HepG2 (cell line): ENCODE results near the gene ZNF865. TPM values are rescaled to one million over a fixed set of nuclear protein-coding genes. Genes with fewer than 3 reads are reported as not detected.

ENCODE experiments used
- AHDC1 ChIP-seq: sonication (generic); formaldehyde crosslinking; IDR thresholded peaks from 2 replicates; pipeline ENCODE4 v1.5.1; 2020; ENCODE audit warnings: mild to moderate bottlenecking, missing genetic modification reagents, borderline replicate concordance
- E2F1 ChIP-seq: sonication (generic); formaldehyde crosslinking; IDR thresholded peaks from 2 replicates; pipeline ENCODE4 v1.5.0; 2020; ENCODE audit warnings: missing genetic modification reagents
- GTF2F1 ChIP-seq: fragments of 150-350 bp; IDR thresholded peaks from 2 replicates; pipeline ENCODE4 v1.6.1; 2014; ENCODE audit warnings: low read length
- PAX8 ChIP-seq: sonication (generic); formaldehyde crosslinking; IDR thresholded peaks from 2 replicates; pipeline ENCODE4 v1.8.0; 2022; ENCODE audit warnings: mild to moderate bottlenecking, missing genetic modification reagents, borderline replicate concordance
- PBX3 ChIP-seq: sonication (generic); formaldehyde crosslinking; IDR thresholded peaks from 2 replicates; pipeline ENCODE4 v1.8.1; 2023; ENCODE audit warnings: missing genetic modification reagents, inconsistent platforms, borderline replicate concordance
- SMYD3 ChIP-seq: sonication (generic); formaldehyde crosslinking; IDR thresholded peaks from 2 replicates; pipeline ENCODE4 v1.8.1; 2023; ENCODE audit warnings: mild to moderate bottlenecking, missing genetic modification reagents
- SRSF1 ChIP-seq: fragments of 200-400 bp; formaldehyde crosslinking; optimal IDR thresholded peaks from 2 replicates; pipeline ENCODE3; 2017; ENCODE audit warnings: mild to moderate bottlenecking, low read depth, low read length, moderate library complexity
- TAF15 ChIP-seq: fragments of 200-400 bp; formaldehyde crosslinking; IDR thresholded peaks from one replicate; pipeline ENCODE4 v1.6.1; 2018; ENCODE audit warnings: mild to moderate bottlenecking, low read depth, low read length; ENCODE audit not compliant: poor library complexity, severe bottlenecking
- TFE3 ChIP-seq: IDR thresholded peaks from 2 replicates; pipeline ENCODE4 v1.6.1; 2016
- ZBTB38 ChIP-seq: sonication (generic); formaldehyde crosslinking; IDR thresholded peaks from 2 replicates; pipeline ENCODE4 v1.5.1; 2020; ENCODE audit warnings: mild to moderate bottlenecking, missing genetic modification reagents
- ZBTB44 ChIP-seq: sonication (generic); formaldehyde crosslinking; IDR thresholded peaks from 2 replicates; pipeline ENCODE4 v1.4.0; 2020; ENCODE audit warnings: missing genetic modification reagents
- ZFP36L2 ChIP-seq: sonication (generic); formaldehyde crosslinking; IDR thresholded peaks from 2 replicates; pipeline ENCODE4 v1.4.0; 2020; ENCODE audit warnings: missing genetic modification reagents
- ZNF343 ChIP-seq: sonication (generic); formaldehyde crosslinking; IDR thresholded peaks from 2 replicates; pipeline ENCODE4 v1.4.0; 2020; ENCODE audit warnings: mild to moderate bottlenecking, missing genetic modification reagents
- ZNF598 ChIP-seq: sonication (generic); formaldehyde crosslinking; IDR thresholded peaks from 2 replicates; pipeline ENCODE4 v1.5.1; 2020; ENCODE audit warnings: mild to moderate bottlenecking, missing genetic modification reagents, borderline replicate concordance
- ZNF691 ChIP-seq: sonication (generic); formaldehyde crosslinking; IDR thresholded peaks from 2 replicates; pipeline ENCODE4 v1.4.0; 2020; ENCODE audit warnings: missing genetic modification reagents, low read depth, mild to moderate bottlenecking, borderline replicate concordance
- ZSCAN12 ChIP-seq: sonication (generic); formaldehyde crosslinking; IDR thresholded peaks from 2 replicates; pipeline ENCODE4 v1.9.0; 2021; ENCODE audit warnings: mild to moderate bottlenecking, missing genetic modification reagents
- polyA plus RNA-seq, 8 experiments: library from polyadenylated mRNA; depleted of rRNA in 3 of 8; stranded (reverse) in 7 of 8; unstranded in 1 of 8; fragments of >200 nt; fragmentation: Illumina TruSeq in 4 of 8; extraction: Trizol in 4 of 8; gene quantifications; 2 replicates each; pipeline versions ENCODE4 v1.2.1 to v1.2.3, GENCODE V29; 2011 to 2016; ENCODE audit warnings: low read depth in 4 of 8, missing spikeins in 1 of 8, mixed read lengths in 1 of 8; ENCODE audit not compliant: insufficient read depth in 1 of 8
- total RNA-seq, 5 experiments: library from RNA; depleted of rRNA; stranded (reverse); fragments of >200 nt; fragmentation: Illumina TruSeq; extraction: Trizol; gene quantifications; 2 replicates each; pipeline ENCODE4 v1.2.3, GENCODE V29; 2016; ENCODE audit warnings: low read depth in 1 of 5

The ZNF865 gene
- total and polyA plus RNA-seq, 2 of the 13 experiments (the other 11 are each of a cell fraction or from before 2014, with no cell fraction given) = 0.93 to 1.0 TPM

GRCh38 chr19:55654868-55655647 lies 49.6 kb downstream of the ZNF865 start, which contains the start of gene U2AF2 (continued):
- 0 out of 2 replicates have a peak, but pooled peaks have one; percentile 45 for TF ChIP-seq AHDC1 (CRISPR knock-in tag)
- TF ChIP-seq ZNF691 (CRISPR knock-in tag) = 0 out of 2 replicates have a peak, but pooled peaks have one; percentile 45
- TF ChIP-seq SRSF1 = no peak
- peak; percentile 64; the same call in 1 of the 2 replicates for TF ChIP-seq SMYD3 (CRISPR knock-in tag)
- no peak; the same call in 1 of the 2 replicates for TF ChIP-seq PAX8 (CRISPR knock-in tag)
- TF ChIP-seq ZNF343 = 0 out of 2 replicates have a peak, but pooled peaks have one; percentile 50
- TF ChIP-seq ZBTB38 (CRISPR knock-in tag) = peak; percentile 88
- no peak for TF ChIP-seq ZFP36L2 (CRISPR knock-in tag)
- TF ChIP-seq TFE3 = 0 out of 2 replicates have a peak, but pooled peaks have one; percentile 30
- peak; percentile 11 for TF ChIP-seq TAF15
- no peak for TF ChIP-seq GTF2F1
- TF ChIP-seq PBX3 = no peak
- no peak for TF ChIP-seq ZSCAN12
- TF ChIP-seq E2F1 (CRISPR knock-in tag) = peak; percentile 48
- no peak for TF ChIP-seq ZNF598
- no peak for TF ChIP-seq ZBTB44
